Karpas-422 (cell line): ENCODE data around the gene VASN. TPM values are rescaled to one million over a fixed set of nuclear protein-coding genes. Genes with fewer than 3 reads are reported as not detected.
"Not testable (repeated sequence)": the region's sequence is repeated elsewhere in the genome, so short reads cannot be mapped to it uniquely, and the experiment has no call there.

ENCODE experiments used
- DNase-seq: peaks from one replicate; pipeline ENCODE4 v3.0.0-alpha.2; 2015
- H2AFZ ChIP-seq: fragments of 200-600 bp; sonication (generic); 2 replicates; pipeline ENCODE4 v1.6.1; 2014; ENCODE audit warnings: antibody characterized with exemption, low read length, mixed read lengths
- H3K27ac ChIP-seq: fragments of 200-600 bp; sonication (generic); 2 replicates; pipeline ENCODE4 v1.5.1; 2014; ENCODE audit warnings: mild to moderate bottlenecking, low read length, moderate library complexity
- H3K27me3 ChIP-seq: fragments of 200-600 bp; sonication (generic); 2 replicates; pipeline ENCODE4 v1.6.1; 2014; ENCODE audit warnings: low read length, mixed read lengths
- H3K36me3 ChIP-seq: fragments of 200-600 bp; sonication (generic); 2 replicates; pipeline ENCODE4 v1.6.1; 2014; ENCODE audit warnings: low read length, mixed read lengths; ENCODE audit not compliant: insufficient read depth
- H3K4me1 ChIP-seq: fragments of 200-600 bp; sonication (generic); 2 replicates; pipeline ENCODE4 v1.6.1; 2014; ENCODE audit warnings: mild to moderate bottlenecking, low read length, mixed read lengths
- H3K4me2 ChIP-seq: fragments of 200-600 bp; sonication (generic); 2 replicates; pipeline ENCODE4 v1.6.1; 2014; ENCODE audit warnings: low read length, low read depth, mild to moderate bottlenecking; ENCODE audit not compliant: poor library complexity, severe bottlenecking
- H3K4me3 ChIP-seq: fragments of 200-600 bp; sonication (generic); 2 replicates; pipeline ENCODE4 v1.5.1; 2014; ENCODE audit warnings: mild to moderate bottlenecking, antibody characterized with exemption, low read length, mixed read lengths
- H3K79me2 ChIP-seq: fragments of 200-600 bp; sonication (generic); 2 replicates; pipeline ENCODE4 v1.6.1; 2014; ENCODE audit warnings: mild to moderate bottlenecking, low read length, mixed read lengths
- H3K9ac ChIP-seq: fragments of 200-600 bp; sonication (generic); 2 replicates; pipeline ENCODE4 v1.6.0; 2014; ENCODE audit warnings: low read length
- H3K9me2 ChIP-seq: fragments of 200-600 bp; sonication (generic), shearing (Covaris generic); replicated peaks from 2 replicates; pipeline ENCODE4 v1.6.0; 2014; ENCODE audit warnings: mild to moderate bottlenecking, low read length, moderate library complexity; ENCODE audit not compliant: insufficient read depth
- H3K9me3 ChIP-seq: fragments of 300-700, 200-600 bp; sonication (generic); 2 replicates; pipeline ENCODE4 v1.6.1; 2014; ENCODE audit warnings: low read length, mixed read lengths
- H4K20me1 ChIP-seq: fragments of 200-600 bp; sonication (generic); 2 replicates; pipeline ENCODE4 v1.6.1; 2014; ENCODE audit warnings: mild to moderate bottlenecking, antibody characterized with exemption, low read length, low read depth; ENCODE audit not compliant: insufficient read depth
- total RNA-seq: library from RNA; depleted of rRNA; stranded (reverse); fragments of >200 nt; shearing (Covaris generic); gene quantifications from 2 replicates; pipeline ENCODE4 v1.2.3, GENCODE V29; 2014; ENCODE audit warnings: low replicate concordance

Gene VASN
- total RNA-seq, 1 experiment from 2014 or later, result 4.1 TPM

DNA sequence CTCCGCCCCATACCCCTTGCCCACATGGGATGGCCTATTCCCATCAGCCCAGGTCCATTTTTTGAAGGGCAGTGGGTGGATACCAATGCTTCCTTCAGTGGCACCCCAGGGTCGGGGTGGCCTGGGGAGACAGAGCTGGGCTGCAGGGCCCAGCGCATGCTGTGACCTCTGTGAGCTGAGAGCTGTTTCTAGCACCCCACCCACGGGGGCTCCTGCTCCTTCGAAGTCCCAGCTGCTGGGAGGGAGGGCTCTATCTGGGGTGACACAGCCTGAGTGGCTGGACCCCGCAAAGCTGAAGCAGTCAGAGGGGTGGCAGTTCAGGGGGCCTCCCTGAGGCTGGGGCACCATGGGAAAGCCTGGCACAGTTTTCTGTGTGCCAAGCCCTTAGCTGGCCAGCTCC is 31.2 kb upstream of the VASN start:
- Histone ChIP-seq H3K27me3 (no peaks in the 10 kb centered on the region), H3K79me2 (peaks cover 20% of the 10 kb centered on the region), H3K4me3 (no peak overlapping the region), H3K36me3 (no peaks in the 10 kb centered on the region; the same call in 1 of the 2 replicates), H3K9me2 (no peaks in the 10 kb centered on the region), H3K27ac (no peak overlapping the region), H3K4me1 (no peaks in the 10 kb centered on the region), H4K20me1 (peaks cover 19% of the 10 kb centered on the region; the same call in 1 of the 2 replicates), H3K9me3 (no peaks in the 10 kb centered on the region), H3K9ac (no peak overlapping the region), H3K4me2 (no peak overlapping the region), H2AFZ (no peak overlapping the region)
- no peak for DNase-seq

DNA sequence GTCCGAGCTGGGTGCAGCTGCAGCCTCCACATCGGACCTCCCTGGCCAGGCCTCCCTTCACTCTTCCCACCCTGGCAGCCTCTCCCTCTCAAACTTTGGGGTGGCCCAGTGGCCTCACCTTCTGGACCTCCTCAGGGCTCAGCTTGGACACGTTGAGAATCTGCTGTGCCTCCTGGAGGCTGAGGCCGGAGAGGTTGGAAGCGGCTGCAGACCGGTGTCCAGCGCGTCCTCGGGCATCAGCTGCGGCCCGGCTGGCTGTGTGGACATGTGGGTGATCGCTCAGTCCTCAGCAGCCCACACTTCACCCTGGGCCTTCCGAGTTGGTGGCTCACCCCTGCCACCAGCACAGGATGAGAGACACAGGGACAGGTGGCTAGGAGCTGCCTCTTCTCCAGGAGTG is 30.4 kb upstream of the VASN start:
- Histone ChIP-seq H3K4me3 (no peak overlapping the region), H3K27me3 (no peaks in the 10 kb centered on the region), H3K9ac (no peak overlapping the region), H3K4me1 (no peaks in the 10 kb centered on the region), H4K20me1 (peaks cover 19% of the 10 kb centered on the region; the same call in 1 of the 2 replicates), H3K4me2 (no peak overlapping the region), H2AFZ (no peak overlapping the region), H3K79me2 (peaks cover 23% of the 10 kb centered on the region), H3K9me3 (no peaks in the 10 kb centered on the region), H3K9me2 (no peaks in the 10 kb centered on the region), H3K36me3 (no peaks in the 10 kb centered on the region; the same call in 1 of the 2 replicates), H3K27ac (no peak overlapping the region)
- no peak for DNase-seq

DNA sequence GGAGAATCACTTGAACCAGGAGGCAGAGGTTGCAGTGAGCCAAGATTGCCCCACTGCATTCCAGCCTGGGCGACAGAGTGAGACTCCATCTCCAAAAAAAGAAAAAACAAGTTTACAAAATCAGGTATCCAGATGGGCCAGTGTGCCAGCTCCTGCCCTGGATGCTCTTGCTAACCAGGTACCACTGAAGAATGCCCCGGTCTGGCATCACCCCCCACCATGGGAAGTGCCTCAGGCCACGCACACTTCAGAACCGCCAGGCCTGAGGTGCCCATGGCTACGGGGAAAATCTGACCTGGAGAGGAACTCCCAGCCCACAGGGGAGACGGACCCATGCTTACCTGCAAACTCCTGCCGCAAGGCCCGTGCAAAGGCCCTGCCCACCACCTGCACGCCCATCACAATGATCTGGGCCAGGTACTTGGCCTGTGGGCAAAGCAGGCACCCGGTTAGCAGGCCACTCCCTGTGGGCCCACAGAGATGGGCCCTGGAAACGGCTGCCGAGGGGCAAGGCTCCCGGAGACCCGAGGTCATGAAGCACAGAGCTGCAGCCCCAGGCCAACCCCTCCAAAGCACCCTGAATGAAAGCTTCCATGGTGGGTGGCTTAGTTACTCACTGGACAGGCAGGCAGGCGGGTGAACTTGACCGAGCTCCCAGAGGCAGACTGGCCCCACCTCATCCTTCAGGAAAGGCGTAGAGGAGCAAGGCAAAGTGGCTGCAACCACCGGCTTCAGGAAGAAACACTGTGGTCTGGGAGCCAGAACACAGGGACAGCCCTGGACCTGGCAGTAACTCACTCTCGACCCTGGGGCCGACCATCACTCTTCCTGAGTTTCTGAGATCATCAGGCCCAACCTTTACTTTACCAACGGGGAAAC is 28.5 kb upstream of the VASN start:
- peaks cover 16% of the 10 kb centered on the region; the same call in 1 of the 2 replicates for H4K20me1 ChIP-seq
- H3K4me1 ChIP-seq, result no peaks in the 10 kb centered on the region
- H3K4me2 ChIP-seq, result no peak overlapping the region
- H3K9ac ChIP-seq, result no peak overlapping the region
- H3K27me3 ChIP-seq, result no peaks in the 10 kb centered on the region
- no peak overlapping the region for H2AFZ ChIP-seq
- no peak for DNase-seq
- H3K27ac ChIP-seq, result no peak overlapping the region
- peaks cover 10% of the 10 kb centered on the region for H3K36me3 ChIP-seq
- H3K79me2 ChIP-seq, result peaks cover 41% of the 10 kb centered on the region
- H3K9me3 ChIP-seq, result no peaks in the 10 kb centered on the region
- no peak overlapping the region for H3K4me3 ChIP-seq
- no peaks in the 10 kb centered on the region for H3K9me2 ChIP-seq

DNA sequence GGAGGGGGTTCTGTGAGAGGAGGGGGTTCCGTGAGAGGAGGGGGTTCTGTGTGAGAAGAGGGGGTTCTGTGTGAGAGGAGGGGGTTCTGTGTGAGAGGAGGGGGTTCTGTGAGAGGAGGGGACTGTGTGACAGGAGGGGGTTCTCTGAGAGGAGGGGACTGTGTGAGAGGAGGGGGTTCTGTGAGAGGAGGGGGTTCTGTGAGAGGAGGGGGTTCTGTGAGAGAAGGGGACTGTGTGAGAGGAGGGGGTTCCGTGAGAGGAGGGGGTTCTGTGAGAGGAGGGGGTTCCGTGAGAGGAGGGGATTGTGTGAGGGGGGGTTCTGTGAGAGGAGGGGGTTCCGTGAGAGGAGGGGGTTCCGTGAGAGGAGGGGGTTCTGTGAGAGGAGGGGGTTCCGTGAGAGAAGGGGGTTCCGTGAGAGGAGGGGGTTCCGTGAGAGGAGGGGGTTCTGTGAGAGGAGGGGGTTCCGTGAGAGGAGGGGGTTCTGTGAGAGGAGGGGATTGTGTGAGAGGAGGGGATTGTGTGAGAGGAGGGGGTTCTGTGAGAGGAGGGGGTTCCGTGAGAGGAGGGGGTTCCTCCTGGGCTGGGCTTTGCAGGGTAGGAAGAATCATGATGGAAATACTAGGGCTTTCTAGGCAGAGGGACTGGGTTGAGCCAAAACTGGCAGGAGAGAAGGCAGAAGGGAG is 27.2 kb upstream of the VASN start:
- Histone ChIP-seq H4K20me1 (peaks cover 14% of the 10 kb centered on the region; the same call in 1 of the 2 replicates), H3K36me3 (peaks cover 15% of the 10 kb centered on the region; the same call in 1 of the 2 replicates), H3K79me2 (peaks cover 53% of the 10 kb centered on the region)
- not testable (repeated sequence) for H3K4me1 ChIP-seq, H3K9ac ChIP-seq, H3K27ac ChIP-seq, H3K9me2 ChIP-seq, H3K4me2 ChIP-seq, H3K9me3 ChIP-seq, DNase-seq, H3K27me3 ChIP-seq, H3K4me3 ChIP-seq, H2AFZ ChIP-seq

DNA sequence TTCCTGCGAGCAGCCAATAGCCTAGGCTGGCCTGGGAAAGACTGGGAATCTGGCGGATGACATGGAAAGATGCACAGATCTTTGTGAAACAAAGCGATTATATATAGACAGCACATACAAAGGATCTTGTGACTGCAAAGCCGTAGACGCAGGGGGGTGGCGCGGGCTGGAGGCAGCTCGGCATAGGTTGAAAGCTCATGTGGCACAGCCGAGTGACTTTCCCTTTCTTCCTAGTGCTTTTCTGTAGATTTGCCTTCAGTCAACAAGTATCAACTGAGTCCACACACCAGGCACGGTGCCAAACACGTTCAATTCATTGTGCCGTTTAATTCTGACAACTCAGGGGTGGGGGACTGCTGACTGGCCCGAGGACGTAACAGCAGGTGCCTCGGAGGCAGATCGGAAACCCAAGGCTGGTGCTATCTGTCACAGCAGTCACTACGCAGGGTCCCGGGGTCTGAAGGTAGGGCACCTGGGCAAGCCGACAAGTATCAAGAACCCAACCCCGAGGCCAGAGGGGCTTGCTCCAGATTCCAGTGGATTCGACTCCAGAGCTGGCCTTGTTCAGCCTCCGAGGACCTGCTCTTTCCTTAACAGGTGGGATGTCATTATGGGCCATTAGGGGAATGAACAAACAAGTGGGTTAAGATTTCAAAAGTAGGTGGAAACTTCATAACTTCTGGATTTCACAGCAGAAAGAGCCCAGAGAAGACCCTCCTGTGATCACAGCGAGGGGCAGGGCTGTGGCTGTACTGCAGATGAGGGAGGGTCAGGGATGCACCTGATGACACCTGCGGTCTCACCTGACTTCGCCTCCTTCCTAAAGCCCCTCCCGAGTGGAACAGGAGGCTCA is 26.4 kb upstream of the VASN start:
- Histone ChIP-seq H3K27ac (no peak overlapping the region), H3K4me3 (no peak overlapping the region), H4K20me1 (peaks cover 19% of the 10 kb centered on the region; the same call in 1 of the 2 replicates), H3K79me2 (peaks cover 60% of the 10 kb centered on the region), H3K27me3 (no peaks in the 10 kb centered on the region), H2AFZ (no peak overlapping the region), H3K4me2 (no peak overlapping the region), H3K4me1 (peaks cover 8% of the 10 kb centered on the region), H3K36me3 (peaks cover 19% of the 10 kb centered on the region; the same call in 1 of the 2 replicates), H3K9me3 (no peaks in the 10 kb centered on the region), H3K9me2 (no peaks in the 10 kb centered on the region), H3K9ac (no peak overlapping the region)
- no peak for DNase-seq

DNA sequence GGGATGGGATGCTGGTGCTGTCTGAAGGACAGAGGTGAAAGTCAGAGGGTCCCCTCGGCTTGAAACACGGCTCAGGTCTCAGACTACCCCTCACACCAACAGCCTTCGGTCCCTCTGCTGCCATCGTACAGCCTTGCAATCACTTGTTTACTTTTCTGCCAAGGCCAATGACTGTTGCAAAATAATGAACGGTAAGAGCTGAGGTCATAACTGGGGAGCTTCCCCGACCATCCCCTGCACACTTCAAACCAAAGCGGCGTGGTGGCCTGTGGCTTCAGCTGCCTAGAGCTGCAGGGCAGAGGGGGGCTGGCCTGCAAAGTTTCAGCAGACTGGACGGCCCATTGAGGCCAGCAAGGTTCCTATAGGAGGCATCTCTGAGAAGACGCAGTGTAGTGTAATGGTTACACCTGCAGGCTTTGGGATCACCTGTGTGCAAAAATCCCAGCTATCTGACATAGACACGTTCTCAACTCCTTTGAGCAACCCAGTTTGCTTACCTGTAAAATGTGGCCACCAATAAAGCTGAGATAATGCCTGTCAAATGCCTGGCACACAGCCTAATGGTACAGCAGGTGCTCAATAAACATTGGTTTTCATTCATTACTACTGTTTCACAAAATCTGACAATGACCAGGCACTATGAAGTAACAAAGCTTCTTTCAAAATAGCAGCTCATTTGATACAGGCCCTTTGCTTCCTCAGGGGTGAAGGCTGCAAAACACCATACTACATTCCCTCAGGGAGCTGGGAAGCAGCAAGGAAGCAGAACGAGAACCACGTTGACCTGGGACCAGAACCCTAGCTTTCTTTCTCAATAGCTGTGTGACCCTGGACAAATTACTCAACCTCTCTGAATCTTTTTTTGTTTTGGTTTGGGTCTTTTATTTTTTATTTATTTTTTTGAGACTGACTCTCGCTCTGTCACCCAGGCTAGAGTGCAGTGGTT is 25.5 kb upstream of the VASN start:
- H3K27ac ChIP-seq, result no peak overlapping the region

DNA sequence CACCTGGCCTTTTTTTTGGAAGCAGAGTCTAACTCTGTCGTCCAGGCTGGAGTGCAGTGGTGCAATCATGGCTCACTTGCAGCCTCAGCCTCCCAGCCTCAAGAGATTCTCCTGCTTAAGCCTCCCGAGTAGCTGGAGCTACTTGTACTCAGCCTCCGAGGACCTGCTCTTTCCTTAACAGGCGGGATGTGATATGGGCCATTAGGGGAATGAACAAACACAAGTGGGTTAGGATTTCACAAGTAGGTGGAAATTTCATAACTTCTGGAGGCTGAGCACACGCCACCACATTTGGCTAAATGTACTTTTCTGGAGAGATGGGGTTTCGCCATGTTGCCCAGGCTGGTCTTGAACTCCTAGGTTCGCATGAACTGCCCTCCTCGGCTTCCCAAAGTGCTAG is 24.6 kb upstream of the VASN start:
- H3K79me2 ChIP-seq, result peaks cover 69% of the 10 kb centered on the region
- H2AFZ ChIP-seq, result no peak overlapping the region
- H3K4me2 ChIP-seq, result no peak overlapping the region
- peaks cover 19% of the 10 kb centered on the region; the same call in 1 of the 2 replicates for H3K36me3 ChIP-seq
- no peaks in the 10 kb centered on the region for H3K27me3 ChIP-seq
- no peak overlapping the region for H3K4me3 ChIP-seq
- no peaks in the 10 kb centered on the region for H3K9me2 ChIP-seq
- H3K9ac ChIP-seq, result no peak overlapping the region
- H3K4me1 ChIP-seq, result peaks cover 15% of the 10 kb centered on the region
- H3K27ac ChIP-seq, result no peak overlapping the region
- DNase-seq, result no peak
- peaks cover 12% of the 10 kb centered on the region; the same call in 1 of the 2 replicates for H4K20me1 ChIP-seq
- H3K9me3 ChIP-seq, result no peaks in the 10 kb centered on the region

More for the DNA sequence above, 25.5 kb upstream of the VASN start:
- Histone ChIP-seq H3K9ac (no peak overlapping the region), H3K4me1 (peaks cover 8% of the 10 kb centered on the region), H2AFZ (no peak overlapping the region), H3K27me3 (no peaks in the 10 kb centered on the region), H4K20me1 (peaks cover 14% of the 10 kb centered on the region; the same call in 1 of the 2 replicates), H3K4me2 (no peak overlapping the region), H3K36me3 (peaks cover 19% of the 10 kb centered on the region; the same call in 1 of the 2 replicates), H3K9me3 (no peaks in the 10 kb centered on the region), H3K9me2 (no peaks in the 10 kb centered on the region), H3K4me3 (no peak overlapping the region), H3K79me2 (peaks cover 69% of the 10 kb centered on the region)
- DNase-seq, result no peak
